Sigmoid colon (tissue), 4 donors: ENCODE data around the gene UBL3.

Experiments
- CTCF ChIP-seq, 4 experiments: fragments of 450-650 bp in 3 of 4; fragments of 200-600 bp in 1 of 4; IDR thresholded peaks; one replicate each; pipeline ENCODE4 v1.5.1; 2016 to 2019; ENCODE audit warnings: antibody characterized with exemption in 4 of 4, mild to moderate bottlenecking in 3 of 4, moderate library complexity in 2 of 4
- EP300 ChIP-seq, 4 donors: sonication (generic); formaldehyde crosslinking; IDR thresholded peaks; one replicate each; pipeline ENCODE4 v1.6.1; 2017; ENCODE audit warnings: antibody characterized with exemption in 4 of 4
- POLR2A ChIP-seq, 2 donors: fragments of 450-650 bp; IDR thresholded peaks; one replicate each; pipeline ENCODE4 v1.6.1; 2016; ENCODE audit warnings: antibody characterized with exemption in 2 of 2, mild to moderate bottlenecking in 2 of 2, moderate library complexity in 2 of 2
- POLR2AphosphoS5 ChIP-seq, 4 donors: sonication (generic); formaldehyde crosslinking; IDR thresholded peaks; one replicate each; pipeline ENCODE4 v1.6.1; 2017; ENCODE audit warnings: antibody characterized with exemption in 4 of 4

- TF ChIP-seq EP300 (IDR thresholded peaks at IDR 0.05), result no peak
- TF ChIP-seq CTCF (IDR thresholded peaks at IDR 0.05), result no peak
- TF ChIP-seq POLR2A (IDR thresholded peaks at IDR 0.05), result no peak
- no peak for TF ChIP-seq POLR2AphosphoS5 (IDR thresholded peaks at IDR 0.05)
Measured at GRCh38 chr13:29722415-29722814, 128.0 kb downstream of the UBL3 start.
